ENCODE results near the gene OSBPL3. TPM values are rescaled to one million over a fixed set of nuclear protein-coding genes. Genes with fewer than 3 reads are reported as not detected.

The OSBPL3 gene
- total RNA-seq, 1 experiment from 2014 or later: 45.1 TPM

GRCh38 chr7:24825381-24825794 lies 154.6 kb downstream of the OSBPL3 start:
- DNase-seq: peak in 1 of 2 experiments; percentile 77
- peaks cover 37% of the 10 kb centered on the region for H3K36me3 Mint-ChIP-seq (ENCODE audit: insufficient read depth, unreplicated experiment)
- TF ChIP-seq CTCF (IDR thresholded peaks at IDR 0.05; ENCODE audit: insufficient read depth in 1 of 2, low read depth in 1 of 2, low read length in 1 of 2, severe bottlenecking in 1 of 2, unreplicated experiment in 1 of 2): no peak
- intact Hi-C loops (cut with micrococcal nuclease; ENCODE audit: unreplicated experiment): no loop called here
- CTCF ChIA-PET: interaction anchor here (1.4 to 2.9 kb wide), 2 partner anchors 13 to 154 kb away, joined by 5 to 14 read pairs; partner anchors contain the start of gene OSBPL3
- H3K4me1 Mint-ChIP-seq (ENCODE audit: low read depth, unreplicated experiment): peaks cover 47% of the 10 kb centered on the region
- H3K27ac Mint-ChIP-seq (ENCODE audit: unreplicated experiment): peak overlapping the region; percentile 94
- Histone ChIP-seq H3K27me3 (replicated peaks; ENCODE audit: control insufficient read depth, insufficient read depth, low read length) (no peaks in the 10 kb centered on the region), H3K4me1 (peaks cover 76% of the 10 kb centered on the region), H3K4me3 (ENCODE audit: low read depth, low read length) (no peak overlapping the region), H3K36me3 (ENCODE audit: control insufficient read depth, insufficient read depth, low read length) (no peaks in the 10 kb centered on the region), H3K9me3 (no peaks in the 10 kb centered on the region)
- POLR2A ChIA-PET: interaction anchor here (1.0 kb wide), 1 partner anchor 300 kb away, joined by 4 read pairs; the partner anchor contains the start of gene CYCS
- no peaks in the 10 kb centered on the region for H3K27me3 Mint-ChIP-seq (ENCODE audit: insufficient read depth, unreplicated experiment)
- no TSS peak for BruUV-seq (replicated peaks)
- H3K9me3 Mint-ChIP-seq (ENCODE audit: unreplicated experiment): no peaks in the 10 kb centered on the region
- H3K4me3 Mint-ChIP-seq (ENCODE audit: unreplicated experiment): peak overlapping the region; percentile 62

DNA sequence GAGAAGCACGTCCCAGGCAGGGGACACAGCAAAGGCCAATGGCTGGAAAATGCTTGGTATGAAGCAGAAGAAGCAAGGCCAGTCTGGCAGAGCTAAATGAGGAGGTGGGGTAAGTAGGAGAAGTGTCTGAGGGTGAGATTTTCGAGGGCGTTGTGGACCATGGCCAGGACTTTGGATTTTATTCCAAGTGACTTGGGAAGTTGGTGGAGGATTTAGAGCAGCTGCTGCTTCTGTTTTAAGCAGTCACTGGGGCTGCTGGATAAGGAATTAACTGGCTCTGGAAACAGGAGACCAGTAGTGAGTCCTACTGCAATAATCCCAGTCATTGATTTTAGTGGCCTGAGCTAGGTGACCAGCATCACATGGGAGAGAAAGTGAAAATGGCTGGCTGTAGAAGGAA lies 155.1 kb downstream of the OSBPL3 start:
- H3K4me3 Mint-ChIP-seq (ENCODE audit: unreplicated experiment): peak overlapping the region; percentile 62
- peak overlapping the region; percentile 94 for H3K27ac Mint-ChIP-seq (ENCODE audit: unreplicated experiment)
- POLR2A ChIA-PET: no interaction called here
- Histone ChIP-seq H3K36me3 (ENCODE audit: control insufficient read depth, insufficient read depth, low read length) (no peaks in the 10 kb centered on the region), H3K4me3 (ENCODE audit: low read depth, low read length) (no peak overlapping the region), H3K27me3 (replicated peaks; ENCODE audit: control insufficient read depth, insufficient read depth, low read length) (no peaks in the 10 kb centered on the region), H3K9me3 (no peaks in the 10 kb centered on the region), H3K4me1 (peaks cover 76% of the 10 kb centered on the region)
- intact Hi-C loops (cut with micrococcal nuclease; ENCODE audit: unreplicated experiment): no loop called here
- peaks cover 47% of the 10 kb centered on the region for H3K4me1 Mint-ChIP-seq (ENCODE audit: low read depth, unreplicated experiment)
- no peaks in the 10 kb centered on the region for H3K9me3 Mint-ChIP-seq (ENCODE audit: unreplicated experiment)
- no peaks in the 10 kb centered on the region for H3K27me3 Mint-ChIP-seq (ENCODE audit: insufficient read depth, unreplicated experiment)
- peaks cover 34% of the 10 kb centered on the region for H3K36me3 Mint-ChIP-seq (ENCODE audit: insufficient read depth, unreplicated experiment)
- no peak for TF ChIP-seq CTCF (IDR thresholded peaks at IDR 0.05; ENCODE audit: insufficient read depth in 1 of 2, low read depth in 1 of 2, low read length in 1 of 2, severe bottlenecking in 1 of 2, unreplicated experiment in 1 of 2)
- CTCF ChIA-PET: interaction anchor here (2.9 kb wide), 1 partner anchor 12 kb away, joined by 14 read pairs; no protein-coding TSS in a partner anchor
- DNase-seq: no peak
- BruUV-seq (replicated peaks): no TSS peak

DNA sequence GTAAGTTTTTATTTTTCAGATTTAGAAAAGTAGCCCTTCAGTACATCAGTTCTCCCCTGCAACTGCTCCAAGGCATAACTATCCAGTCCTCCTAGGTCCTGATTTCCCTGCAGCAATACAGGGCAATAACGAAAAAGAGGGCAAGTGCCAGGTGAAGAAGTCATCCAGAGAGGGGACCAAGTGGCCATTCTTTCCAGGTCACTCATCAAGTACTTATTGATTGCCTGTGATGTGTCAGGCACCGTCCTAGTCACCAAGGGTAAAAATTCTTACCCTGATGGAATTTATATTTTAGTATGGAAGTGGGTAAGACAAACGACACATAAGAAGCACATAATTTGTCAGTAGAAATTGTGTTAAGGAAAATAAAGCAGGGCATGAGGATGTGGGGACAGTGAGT lies 155.6 kb downstream of the OSBPL3 start:
- Mint-ChIP-seq H3K4me3 (ENCODE audit: unreplicated experiment) (peak overlapping the region; percentile 62), H3K36me3 (ENCODE audit: insufficient read depth, unreplicated experiment) (peaks cover 33% of the 10 kb centered on the region), H3K4me1 (ENCODE audit: low read depth, unreplicated experiment) (peaks cover 43% of the 10 kb centered on the region), H3K27ac (ENCODE audit: unreplicated experiment) (peak overlapping the region; percentile 94), H3K27me3 (ENCODE audit: insufficient read depth, unreplicated experiment) (no peaks in the 10 kb centered on the region), H3K9me3 (ENCODE audit: unreplicated experiment) (no peaks in the 10 kb centered on the region)
- POLR2A ChIA-PET: no interaction called here
- CTCF ChIA-PET: no interaction called here
- no peak for TF ChIP-seq CTCF (IDR thresholded peaks at IDR 0.05; ENCODE audit: insufficient read depth in 1 of 2, low read depth in 1 of 2, low read length in 1 of 2, severe bottlenecking in 1 of 2, unreplicated experiment in 1 of 2)
- Histone ChIP-seq H3K27me3 (replicated peaks; ENCODE audit: control insufficient read depth, insufficient read depth, low read length) (no peaks in the 10 kb centered on the region), H3K36me3 (ENCODE audit: control insufficient read depth, insufficient read depth, low read length) (no peaks in the 10 kb centered on the region), H3K4me3 (ENCODE audit: low read depth, low read length) (no peak overlapping the region), H3K9me3 (no peaks in the 10 kb centered on the region), H3K4me1 (peaks cover 73% of the 10 kb centered on the region)
- intact Hi-C loops (cut with micrococcal nuclease; ENCODE audit: unreplicated experiment): no loop called here
- no peak for DNase-seq
- BruUV-seq (replicated peaks): no TSS peak
